GM12878 (cell line): ENCODE data around the gene ZMYND12. TPM values are rescaled to one million over a fixed set of nuclear protein-coding genes. Genes with fewer than 3 reads are reported as not detected.

Experiments
- CBX5 ChIP-seq: sonication (generic); IDR thresholded peaks from 2 replicates; pipeline ENCODE4 v1.6.1; 2016; ENCODE audit warnings: low read depth, moderate library complexity, mild to moderate bottlenecking, inconsistent platforms
- ESRRA ChIP-seq: IDR thresholded peaks from 2 replicates; pipeline ENCODE4 v1.6.1; 2012; ENCODE audit warnings: mild to moderate bottlenecking, low read length, improper control_type of control experiment
- EZH2 ChIP-seq: IDR thresholded peaks from 2 replicates; pipeline ENCODE4 v1.6.1; 2012; ENCODE audit warnings: low read depth, mild to moderate bottlenecking, control low read depth, inconsistent platforms, low read length, borderline replicate concordance; ENCODE audit not compliant: control insufficient read depth
- GATAD2B ChIP-seq: fragments of 450-650 bp; conservative IDR thresholded peaks from 2 replicates; pipeline ENCODE4 v1.6.1; 2017; ENCODE audit warnings: low read depth, mild to moderate bottlenecking, moderate library complexity
- HDAC6 ChIP-seq: fragments of 200-600 bp; sonication (generic); IDR thresholded peaks from one replicate; pipeline ENCODE4 v1.8.0; 2017; ENCODE audit warnings: antibody characterized with exemption; ENCODE audit not compliant: unreplicated experiment
- KLF5 ChIP-seq: fragments of 450-650 bp; IDR thresholded peaks from 2 replicates; pipeline ENCODE4 v1.6.1; 2014; ENCODE audit warnings: mild to moderate bottlenecking; ENCODE audit not compliant: partially characterized antibody
- LARP7 ChIP-seq: fragments of 450-650 bp; IDR thresholded peaks from 2 replicates; pipeline ENCODE4 v1.6.1; 2017; ENCODE audit warnings: mild to moderate bottlenecking
- NR2C2 ChIP-seq: IDR thresholded peaks from 2 replicates; pipeline ENCODE4 v1.6.1; 2011; ENCODE audit warnings: borderline replicate concordance, low read depth; ENCODE audit not compliant: control insufficient read depth, insufficient read length
- RAD51 ChIP-seq: fragments of 450-650 bp; IDR thresholded peaks from 2 replicates; pipeline ENCODE4 v1.6.1; 2016; ENCODE audit warnings: moderate library complexity, mild to moderate bottlenecking, inconsistent platforms
- SMAD5 ChIP-seq: IDR thresholded peaks from 2 replicates; pipeline ENCODE4 v1.6.1; 2016; ENCODE audit warnings: antibody characterized with exemption, low read depth
- SUZ12 ChIP-seq: fragments of 200-600 bp; sonication (generic); IDR thresholded peaks from one replicate; pipeline ENCODE4 v1.6.1; 2018; ENCODE audit warnings: antibody characterized with exemption, mild to moderate bottlenecking; ENCODE audit not compliant: unreplicated experiment
- TCF3 ChIP-seq: IDR thresholded peaks from 2 replicates; pipeline ENCODE4 v1.6.1; 2012; ENCODE audit warnings: low read depth, mild to moderate bottlenecking, low read length, borderline replicate concordance; ENCODE audit not compliant: insufficient read depth
- polyA plus RNA-seq, 11 experiments: library from polyadenylated mRNA; depleted of rRNA in 4 of 11; unstranded in 6 of 11; stranded (reverse) in 5 of 11; fragments of >200 nt; fragmentation: Nextera tagmentation in 4 of 11; fragmentation: Illumina TruSeq in 1 of 11; extraction: Ambion mirVana in 4 of 11; extraction: Trizol in 1 of 11; gene quantifications; 1 replicate in 1 of 11; 2 replicates in 10 of 11; pipeline versions ENCODE4 v1.2.1 to v1.2.3, GENCODE V29; 2011 to 2016; ENCODE audit warnings: inconsistent platforms in 2 of 11, missing spikeins in 2 of 11, low read depth in 1 of 11
- total RNA-seq, 4 experiments: library from RNA; depleted of rRNA in 3 of 4; stranded (reverse); fragments of >200 nt in 3 of 4; fragmentation: Illumina TruSeq in 1 of 4; extraction: Trizol in 1 of 4; gene quantifications; 2 replicates each; pipeline versions ENCODE4 v1.2.1 to v1.2.3, GENCODE V29; 2013 to 2021
- TF ChIP-seq, protein P1 (sequence below): fragments of 450-650 bp; IDR thresholded peaks from 2 replicates; pipeline ENCODE4 v1.6.1; 2016; ENCODE audit warnings: mild to moderate bottlenecking
- TF ChIP-seq, protein P2 (sequence below): fragments of 450-650 bp; IDR thresholded peaks from 2 replicates; pipeline ENCODE4 v1.6.1; 2017; ENCODE audit warnings: mild to moderate bottlenecking
- TF ChIP-seq, protein P3 (sequence below): fragments of 450-650 bp; formaldehyde crosslinking; IDR thresholded peaks from 2 replicates; pipeline ENCODE4 v1.5.0; 2022; ENCODE audit warnings: mild to moderate bottlenecking, missing genetic modification characterization
- TF ChIP-seq, protein P4 (sequence below): IDR thresholded peaks from 2 replicates; pipeline ENCODE4 v1.6.1; 2011; ENCODE audit warnings: low read depth, low read length, improper control_type of control experiment, borderline replicate concordance
- TF ChIP-seq, protein P5 (sequence below): IDR thresholded peaks from 2 replicates; pipeline ENCODE4 v1.6.1; 2012; ENCODE audit warnings: low read depth, low read length, improper control_type of control experiment

Gene ZMYND12
- total and polyA plus RNA-seq, 10 of the 15 experiments (the other 5 are each of a cell fraction or from before 2014, with no cell fraction given), result 0.26 to 1.4 (median 0.67) TPM

DNA sequence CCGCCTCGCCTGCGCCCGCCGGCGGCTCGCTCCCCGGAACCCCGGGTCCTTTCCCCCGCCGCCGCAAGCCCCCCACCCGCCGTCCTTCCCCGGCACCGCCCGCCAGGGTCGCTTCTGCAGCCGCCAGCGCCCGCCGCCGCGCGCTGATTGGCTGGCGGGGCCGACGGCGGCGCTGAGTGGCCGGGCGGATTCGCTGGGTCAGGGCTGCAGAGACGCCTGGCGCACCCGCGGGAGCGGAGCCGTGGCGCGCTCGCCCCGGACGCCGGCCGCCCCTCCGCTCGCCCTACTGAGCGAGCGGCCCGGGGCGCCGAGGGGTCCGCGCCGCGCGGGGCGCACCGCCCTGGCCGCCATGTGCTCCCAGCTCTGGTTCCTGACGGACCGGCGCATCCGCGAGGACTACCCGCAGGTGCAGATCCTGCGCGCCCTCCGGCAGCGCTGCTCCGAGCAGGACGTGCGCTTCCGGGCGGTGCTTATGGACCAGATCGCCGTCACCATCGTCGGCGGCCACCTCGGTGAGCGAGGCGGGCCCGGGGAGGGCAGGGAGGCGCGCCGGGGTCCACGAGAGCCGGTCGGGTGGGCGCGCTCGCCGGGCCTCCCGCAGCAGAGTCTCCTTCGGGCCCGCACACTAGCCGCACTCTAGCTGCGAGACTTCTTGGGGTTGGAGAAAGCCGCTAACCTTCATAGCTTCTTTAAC, 75.1 kb downstream of the ZMYND12 start, which contains the start of gene RIMKLA (continued):
- TF ChIP-seq, protein P1, sequence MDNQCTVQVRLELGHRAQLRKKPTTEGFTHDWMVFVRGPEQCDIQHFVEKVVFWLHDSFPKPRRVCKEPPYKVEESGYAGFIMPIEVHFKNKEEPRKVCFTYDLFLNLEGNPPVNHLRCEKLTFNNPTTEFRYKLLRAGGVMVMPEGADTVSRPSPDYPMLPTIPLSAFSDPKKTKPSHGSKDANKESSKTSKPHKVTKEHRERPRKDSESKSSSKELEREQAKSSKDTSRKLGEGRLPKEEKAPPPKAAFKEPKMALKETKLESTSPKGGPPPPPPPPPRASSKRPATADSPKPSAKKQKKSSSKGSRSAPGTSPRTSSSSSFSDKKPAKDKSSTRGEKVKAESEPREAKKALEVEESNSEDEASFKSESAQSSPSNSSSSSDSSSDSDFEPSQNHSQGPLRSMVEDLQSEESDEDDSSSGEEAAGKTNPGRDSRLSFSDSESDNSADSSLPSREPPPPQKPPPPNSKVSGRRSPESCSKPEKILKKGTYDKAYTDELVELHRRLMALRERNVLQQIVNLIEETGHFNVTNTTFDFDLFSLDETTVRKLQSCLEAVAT, result no peak
- TF ChIP-seq KLF5 (no peak), TCF3 (no peak), NR2C2 (no peak), LARP7 (0 out of 2 replicates have a peak, but pooled peaks have one; percentile 37), GATAD2B (no peak), SMAD5 (no peak), HDAC6 (peak; percentile 84), CBX5 (no peak), RAD51 (no peak), SUZ12 (peak; percentile 9), EZH2 (no peak), ESRRA (no peak)
- TF ChIP-seq, protein P2, sequence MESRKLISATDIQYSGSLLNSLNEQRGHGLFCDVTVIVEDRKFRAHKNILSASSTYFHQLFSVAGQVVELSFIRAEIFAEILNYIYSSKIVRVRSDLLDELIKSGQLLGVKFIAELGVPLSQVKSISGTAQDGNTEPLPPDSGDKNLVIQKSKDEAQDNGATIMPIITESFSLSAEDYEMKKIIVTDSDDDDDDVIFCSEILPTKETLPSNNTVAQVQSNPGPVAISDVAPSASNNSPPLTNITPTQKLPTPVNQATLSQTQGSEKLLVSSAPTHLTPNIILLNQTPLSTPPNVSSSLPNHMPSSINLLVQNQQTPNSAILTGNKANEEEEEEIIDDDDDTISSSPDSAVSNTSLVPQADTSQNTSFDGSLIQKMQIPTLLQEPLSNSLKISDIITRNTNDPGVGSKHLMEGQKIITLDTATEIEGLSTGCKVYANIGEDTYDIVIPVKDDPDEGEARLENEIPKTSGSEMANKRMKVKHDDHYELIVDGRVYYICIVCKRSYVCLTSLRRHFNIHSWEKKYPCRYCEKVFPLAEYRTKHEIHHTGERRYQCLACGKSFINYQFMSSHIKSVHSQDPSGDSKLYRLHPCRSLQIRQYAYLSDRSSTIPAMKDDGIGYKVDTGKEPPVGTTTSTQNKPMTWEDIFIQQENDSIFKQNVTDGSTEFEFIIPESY, result no peak
- TF ChIP-seq, protein P3, sequence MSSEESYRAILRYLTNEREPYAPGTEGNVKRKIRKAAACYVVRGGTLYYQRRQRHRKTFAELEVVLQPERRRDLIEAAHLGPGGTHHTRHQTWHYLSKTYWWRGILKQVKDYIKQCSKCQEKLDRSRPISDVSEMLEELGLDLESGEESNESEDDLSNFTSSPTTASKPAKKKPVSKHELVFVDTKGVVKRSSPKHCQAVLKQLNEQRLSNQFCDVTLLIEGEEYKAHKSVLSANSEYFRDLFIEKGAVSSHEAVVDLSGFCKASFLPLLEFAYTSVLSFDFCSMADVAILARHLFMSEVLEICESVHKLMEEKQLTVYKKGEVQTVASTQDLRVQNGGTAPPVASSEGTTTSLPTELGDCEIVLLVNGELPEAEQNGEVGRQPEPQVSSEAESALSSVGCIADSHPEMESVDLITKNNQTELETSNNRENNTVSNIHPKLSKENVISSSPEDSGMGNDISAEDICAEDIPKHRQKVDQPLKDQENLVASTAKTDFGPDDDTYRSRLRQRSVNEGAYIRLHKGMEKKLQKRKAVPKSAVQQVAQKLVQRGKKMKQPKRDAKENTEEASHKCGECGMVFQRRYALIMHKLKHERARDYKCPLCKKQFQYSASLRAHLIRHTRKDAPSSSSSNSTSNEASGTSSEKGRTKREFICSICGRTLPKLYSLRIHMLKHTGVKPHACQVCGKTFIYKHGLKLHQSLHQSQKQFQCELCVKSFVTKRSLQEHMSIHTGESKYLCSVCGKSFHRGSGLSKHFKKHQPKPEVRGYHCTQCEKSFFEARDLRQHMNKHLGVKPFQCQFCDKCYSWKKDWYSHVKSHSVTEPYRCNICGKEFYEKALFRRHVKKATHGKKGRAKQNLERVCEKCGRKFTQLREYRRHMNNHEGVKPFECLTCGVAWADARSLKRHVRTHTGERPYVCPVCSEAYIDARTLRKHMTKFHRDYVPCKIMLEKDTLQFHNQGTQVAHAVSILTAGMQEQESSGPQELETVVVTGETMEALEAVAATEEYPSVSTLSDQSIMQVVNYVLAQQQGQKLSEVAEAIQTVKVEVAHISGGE, result no peak
- TF ChIP-seq, protein P4, sequence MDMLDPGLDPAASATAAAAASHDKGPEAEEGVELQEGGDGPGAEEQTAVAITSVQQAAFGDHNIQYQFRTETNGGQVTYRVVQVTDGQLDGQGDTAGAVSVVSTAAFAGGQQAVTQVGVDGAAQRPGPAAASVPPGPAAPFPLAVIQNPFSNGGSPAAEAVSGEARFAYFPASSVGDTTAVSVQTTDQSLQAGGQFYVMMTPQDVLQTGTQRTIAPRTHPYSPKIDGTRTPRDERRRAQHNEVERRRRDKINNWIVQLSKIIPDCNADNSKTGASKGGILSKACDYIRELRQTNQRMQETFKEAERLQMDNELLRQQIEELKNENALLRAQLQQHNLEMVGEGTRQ, result no peak
- TF ChIP-seq, protein P5, sequence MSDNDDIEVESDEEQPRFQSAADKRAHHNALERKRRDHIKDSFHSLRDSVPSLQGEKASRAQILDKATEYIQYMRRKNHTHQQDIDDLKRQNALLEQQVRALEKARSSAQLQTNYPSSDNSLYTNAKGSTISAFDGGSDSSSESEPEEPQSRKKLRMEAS, result peak; percentile 23; the same call in 1 of the 2 replicates
